Esophagus mucosa (tissue), 1 donor: ENCODE data around the gene CDON. TPM values are rescaled to one million over a fixed set of nuclear protein-coding genes. Genes with fewer than 3 reads are reported as not detected.
"Not testable (repeated sequence)": the region's sequence is repeated elsewhere in the genome, so short reads cannot be mapped to it uniquely, and the experiment has no call there.

Experiments used
- ATAC-seq: fragments of 200-7000 bp; cut with Tn5 transposase; one replicate; pipeline ENCODE4 v1.9.1; 2020
- total RNA-seq: library from RNA; stranded (reverse); gene quantifications from one replicate; pipeline ENCODE4 v1.2.4, GENCODE V29; 2023
- donor health status: DM: yes; HTN: yes; CAD: no.

The CDON gene
- total RNA-seq, 1 donor from 2014 or later = 2.4 TPM

GRCh38 chr11:125990244-125990643 lies 72.4 kb downstream of the CDON start:
- no peak for ATAC-seq

DNA sequence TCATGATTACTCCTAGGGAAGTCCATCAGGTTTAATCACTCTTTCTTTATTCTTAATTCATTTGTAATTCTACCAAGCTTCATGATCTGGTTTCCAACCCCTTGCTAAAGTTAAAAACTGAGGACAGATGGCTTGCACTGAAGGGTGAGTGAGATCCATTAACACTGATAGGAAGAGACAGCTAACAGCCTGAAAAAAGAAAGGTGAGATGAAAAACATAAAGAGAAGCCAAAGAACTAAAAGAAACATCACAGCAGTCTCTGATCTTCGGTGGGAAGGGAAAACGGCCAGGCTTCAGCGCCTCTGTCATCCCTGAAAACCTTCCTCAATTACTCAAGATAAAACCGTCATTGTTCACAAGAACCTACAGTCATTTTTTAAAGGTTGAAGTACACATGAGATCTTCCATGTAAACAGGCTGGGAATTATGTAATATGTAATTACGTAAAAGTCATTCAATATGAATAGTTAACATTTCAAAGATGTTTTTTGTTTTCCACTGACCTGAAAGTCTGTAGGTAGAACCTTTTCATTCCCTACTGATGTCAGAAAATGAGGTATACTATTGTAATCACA lies 75.5 kb downstream of the CDON start:
- no peak for ATAC-seq

GRCh38 chr11:125985956-125986355 lies 76.7 kb downstream of the CDON start:
- not testable (repeated sequence) for ATAC-seq

DNA sequence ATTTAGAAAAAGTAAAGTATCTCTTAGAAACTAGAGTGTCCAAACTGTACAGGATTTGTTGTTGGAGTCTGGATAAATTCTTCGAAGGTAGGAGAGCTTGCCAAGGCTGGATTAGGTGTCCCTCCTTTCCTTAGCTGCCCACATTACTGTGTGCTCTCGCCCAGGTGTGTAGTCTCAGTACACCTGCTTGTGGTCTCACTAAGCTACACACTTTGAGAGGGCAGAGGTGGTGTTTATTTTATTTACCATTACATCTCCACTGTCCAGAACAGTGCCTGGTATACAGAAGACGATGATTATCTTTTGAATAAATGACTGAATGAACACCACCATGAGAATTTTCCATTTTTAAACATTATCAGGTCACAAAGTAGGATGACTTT lies 80.3 kb downstream of the CDON start:
- no peak for ATAC-seq

DNA sequence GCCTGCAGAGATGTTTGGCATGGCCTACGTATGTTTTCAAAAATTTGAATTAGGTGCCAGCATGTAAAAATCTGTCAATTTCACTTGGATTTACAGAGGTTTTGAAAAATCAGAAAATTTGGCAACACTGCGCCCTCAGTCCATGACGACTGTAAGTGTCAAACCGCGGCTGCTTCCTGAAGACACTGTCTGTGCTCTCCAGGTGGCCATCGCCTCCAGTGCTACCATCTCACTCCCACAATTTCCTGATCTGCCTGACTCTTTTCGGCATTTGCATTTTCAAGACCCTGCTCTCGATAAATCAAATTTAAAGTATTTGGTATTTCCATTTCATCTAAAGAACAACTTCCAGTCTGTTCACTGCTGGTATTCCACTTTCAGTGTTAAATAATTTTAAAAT lies 82.2 kb downstream of the CDON start:
- no peak for ATAC-seq

- no peak for ATAC-seq
Observed at GRCh38 chr11:125979511-125979910, 83.2 kb downstream of the CDON start.

DNA sequence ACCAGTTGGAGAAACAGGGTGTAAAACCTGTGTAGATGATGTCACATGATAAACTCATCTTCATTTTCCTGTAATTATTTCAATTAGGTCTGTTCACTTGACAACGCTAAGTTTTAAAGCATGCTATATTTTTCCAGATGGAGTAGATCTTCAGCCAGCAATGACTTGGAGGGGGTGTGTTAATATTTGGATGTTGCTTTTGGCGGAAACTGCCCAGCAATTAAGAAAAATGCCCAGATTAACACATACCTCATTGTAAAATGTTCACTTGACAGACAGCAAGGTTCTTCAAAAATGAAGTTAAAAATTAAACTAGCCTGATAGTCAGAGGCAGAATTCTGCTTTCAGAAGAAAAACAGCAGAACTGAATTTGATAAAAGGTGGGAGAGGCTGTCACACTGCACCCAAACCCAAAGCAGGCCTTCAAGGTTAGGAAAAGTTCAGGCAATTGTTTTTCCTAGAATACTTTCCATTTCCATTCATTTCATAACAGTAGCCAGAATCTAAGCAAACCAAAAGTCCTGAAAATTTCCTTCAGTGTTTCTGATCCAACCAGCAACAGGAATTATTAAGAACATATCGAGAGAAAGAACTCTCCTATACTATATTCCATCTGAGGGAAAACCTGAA lies 83.8 kb downstream of the CDON start:
- no peak for ATAC-seq

DNA sequence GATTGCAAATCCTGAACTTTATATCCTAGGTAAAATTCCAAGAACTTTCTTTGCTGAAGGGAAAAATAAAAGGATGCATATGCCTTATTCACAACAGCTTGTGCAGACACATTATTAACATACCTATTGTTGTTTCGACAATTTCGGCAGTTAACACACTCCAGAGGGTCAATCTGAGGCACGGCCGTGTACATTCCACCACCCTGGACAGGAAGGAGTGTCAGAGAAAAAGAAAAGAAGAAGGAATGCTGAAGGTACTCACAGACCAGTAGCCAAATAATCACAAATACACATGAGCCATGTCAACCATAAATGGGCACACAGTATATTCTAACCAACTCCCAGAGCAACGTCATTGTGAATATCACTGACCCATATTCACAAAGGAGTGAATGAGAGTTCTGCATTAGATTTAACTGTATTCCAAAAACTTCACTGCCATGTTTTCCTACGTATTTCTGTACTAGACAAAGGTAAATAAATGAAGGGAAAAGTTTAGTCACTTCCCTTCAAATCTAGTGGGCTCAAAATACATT lies 84.4 kb downstream of the CDON start:
- ATAC-seq = no peak

GRCh38 chr11:125977333-125977732 lies 85.3 kb downstream of the CDON start:
- ATAC-seq = no peak

DNA sequence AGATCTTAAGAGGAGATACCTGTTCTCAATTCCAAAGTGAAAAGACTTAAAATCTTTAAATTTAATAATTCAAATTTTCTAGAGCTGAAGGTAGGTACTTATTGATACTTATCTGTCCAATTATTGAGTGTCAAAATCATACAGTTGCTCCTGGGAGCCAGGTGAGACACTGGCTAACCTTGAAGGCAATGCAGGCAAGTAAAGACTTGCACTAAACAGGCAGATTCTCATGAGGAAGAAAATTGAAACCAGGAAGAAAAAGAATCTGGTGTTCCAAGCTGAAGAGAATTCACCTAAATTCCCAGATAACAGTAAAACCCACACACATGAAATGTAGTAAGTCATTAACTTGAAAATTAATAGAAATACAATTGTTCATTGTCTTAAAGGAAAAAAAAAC lies 86.5 kb downstream of the CDON start:
- peak; percentile 48 for ATAC-seq

DNA sequence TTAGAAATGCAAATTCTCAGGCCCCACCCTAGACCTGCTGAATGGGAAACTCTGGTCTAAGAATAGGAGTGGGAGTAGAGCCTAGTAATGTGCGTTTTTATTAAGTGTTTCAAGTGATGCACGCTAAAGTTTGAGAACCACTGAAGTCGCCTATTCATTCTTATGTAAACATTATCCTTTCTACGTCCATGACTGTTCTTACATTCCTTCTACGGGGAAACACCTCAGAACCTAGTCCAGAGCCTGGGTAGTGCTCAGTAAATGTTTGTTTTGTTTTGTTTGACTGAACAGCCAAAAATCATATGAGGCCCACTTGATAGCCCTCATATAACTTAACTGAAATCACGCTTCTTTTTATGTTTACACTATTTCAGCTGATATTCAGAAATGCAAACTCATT lies 87.0 kb downstream of the CDON start:
- no peak for ATAC-seq

DNA sequence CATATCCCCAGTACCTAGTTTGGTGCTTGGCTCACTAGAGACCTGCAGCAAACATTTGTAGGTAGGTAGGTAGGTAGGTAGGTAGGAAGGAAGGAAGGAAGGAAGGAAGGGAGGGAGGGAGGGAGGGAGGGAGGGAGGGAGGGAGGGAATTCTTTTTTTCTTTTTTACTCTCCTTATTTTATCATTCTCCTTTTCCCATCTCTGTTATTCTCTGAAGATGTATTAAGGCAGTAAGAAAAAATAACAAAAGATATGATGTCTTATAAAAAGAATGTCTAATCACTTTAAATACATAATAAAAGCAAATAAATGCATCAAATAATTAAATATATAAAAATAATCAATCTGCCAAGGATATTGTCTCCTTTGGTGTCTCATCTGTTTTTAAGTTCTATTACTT lies 88.4 kb downstream of the CDON start:
- no peak for ATAC-seq

DNA sequence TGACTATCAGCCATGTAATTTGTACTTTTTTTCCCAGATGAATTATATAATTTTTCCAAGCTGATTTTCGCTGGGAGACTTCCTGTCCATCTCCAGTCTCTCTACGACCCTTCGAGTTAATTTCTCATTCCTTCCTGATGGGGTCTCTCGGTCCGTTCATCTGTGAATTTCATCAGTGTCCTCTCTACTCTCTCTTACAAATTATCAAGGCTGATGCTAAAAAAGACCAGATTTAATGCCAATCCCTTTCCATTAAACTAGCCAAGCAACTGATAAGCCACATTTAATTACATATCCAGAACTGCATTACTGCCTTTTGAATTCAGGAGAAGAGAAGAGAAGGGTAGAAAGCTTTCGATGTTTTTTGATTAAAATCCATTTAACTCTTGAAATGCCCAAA lies 91.0 kb downstream of the CDON start:
- no peak for ATAC-seq

DNA sequence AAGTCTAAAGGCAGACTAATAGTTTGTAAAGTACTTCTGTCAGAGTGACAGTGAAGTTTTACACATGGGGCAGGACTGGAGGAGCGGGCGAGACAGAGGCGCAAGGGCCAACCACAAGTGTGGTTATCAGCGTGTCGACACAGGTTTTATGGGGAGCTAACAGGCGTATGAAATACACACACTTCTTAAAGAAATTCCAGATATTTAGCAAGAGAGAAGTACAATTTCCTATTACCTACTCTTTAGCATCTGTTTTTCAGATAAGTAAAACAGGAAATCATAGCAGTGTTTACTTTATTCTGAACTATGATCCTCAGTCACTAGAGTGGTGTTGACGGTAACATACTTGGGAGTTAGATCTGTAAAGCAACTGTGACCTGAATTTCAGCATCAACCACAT lies 94.3 kb downstream of the CDON start:
- no peak for ATAC-seq

DNA sequence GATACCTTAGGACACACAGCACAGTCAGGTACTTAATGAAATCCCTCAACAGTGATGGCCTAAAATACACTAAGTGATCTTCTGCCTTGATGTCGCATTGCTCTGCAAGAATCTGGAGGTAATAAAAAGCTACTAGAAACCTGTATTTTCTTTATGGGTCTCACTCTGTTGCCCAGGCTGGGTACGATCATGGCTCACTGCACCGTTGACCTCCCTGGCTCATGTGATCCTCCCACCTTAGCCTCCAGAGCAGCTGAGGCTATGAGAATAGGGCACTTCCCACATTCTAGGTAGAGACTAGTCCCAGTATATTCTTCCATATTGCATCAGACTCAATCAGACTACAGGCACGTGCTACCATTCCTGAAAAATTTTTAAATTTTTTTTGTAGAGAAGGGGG lies 95.2 kb downstream of the CDON start:
- ATAC-seq = no peak

- ATAC-seq = no peak
Observed at GRCh38 chr11:125960771-125961170, 101.9 kb downstream of the CDON start.

DNA sequence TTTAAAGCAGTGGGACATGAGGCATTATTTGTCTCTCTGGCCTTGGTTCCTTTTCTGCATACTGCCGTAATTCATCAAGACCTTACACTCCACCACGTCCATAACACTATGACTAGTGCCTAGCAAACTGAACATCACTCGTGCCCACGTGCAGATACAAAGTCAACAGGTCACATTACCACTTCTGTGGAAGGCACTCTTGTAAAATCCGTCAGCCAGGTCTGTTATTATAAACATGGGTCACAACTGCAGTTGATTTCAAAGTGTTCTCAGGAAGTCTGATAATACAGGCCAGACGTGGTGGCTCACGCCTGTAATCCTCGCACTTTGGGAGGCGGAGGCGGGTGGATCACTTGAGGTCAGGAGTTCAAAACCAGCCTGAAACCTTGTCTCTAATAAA lies 102.7 kb downstream of the CDON start:
- no peak for ATAC-seq

- no peak for ATAC-seq
Observed at GRCh38 chr11:125959511-125959910, 103.2 kb downstream of the CDON start.

DNA sequence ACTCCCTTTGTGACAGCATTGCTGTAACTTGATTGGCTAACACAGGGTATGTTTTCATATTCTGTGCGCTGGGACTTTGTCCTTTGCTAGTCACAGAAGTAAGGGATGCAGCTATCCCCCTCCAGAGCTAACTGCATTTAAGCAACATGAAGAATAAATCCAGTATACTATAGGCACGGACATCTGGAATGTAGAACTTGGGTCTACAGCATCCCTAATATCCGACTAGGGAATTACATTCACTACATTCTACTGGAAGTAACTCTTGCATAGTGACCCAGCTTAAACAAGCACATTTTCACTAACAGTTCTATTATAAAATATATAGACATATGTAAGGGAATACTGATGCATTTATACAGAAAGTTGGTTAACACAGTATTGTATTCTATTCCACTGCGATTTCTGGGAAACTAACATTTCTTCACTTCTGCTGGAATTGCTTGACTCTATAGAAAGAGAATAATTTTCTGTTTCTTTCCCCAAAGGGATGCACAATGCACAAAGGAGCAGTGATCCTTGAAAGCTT lies 103.7 kb downstream of the CDON start:
- ATAC-seq = no peak

DNA sequence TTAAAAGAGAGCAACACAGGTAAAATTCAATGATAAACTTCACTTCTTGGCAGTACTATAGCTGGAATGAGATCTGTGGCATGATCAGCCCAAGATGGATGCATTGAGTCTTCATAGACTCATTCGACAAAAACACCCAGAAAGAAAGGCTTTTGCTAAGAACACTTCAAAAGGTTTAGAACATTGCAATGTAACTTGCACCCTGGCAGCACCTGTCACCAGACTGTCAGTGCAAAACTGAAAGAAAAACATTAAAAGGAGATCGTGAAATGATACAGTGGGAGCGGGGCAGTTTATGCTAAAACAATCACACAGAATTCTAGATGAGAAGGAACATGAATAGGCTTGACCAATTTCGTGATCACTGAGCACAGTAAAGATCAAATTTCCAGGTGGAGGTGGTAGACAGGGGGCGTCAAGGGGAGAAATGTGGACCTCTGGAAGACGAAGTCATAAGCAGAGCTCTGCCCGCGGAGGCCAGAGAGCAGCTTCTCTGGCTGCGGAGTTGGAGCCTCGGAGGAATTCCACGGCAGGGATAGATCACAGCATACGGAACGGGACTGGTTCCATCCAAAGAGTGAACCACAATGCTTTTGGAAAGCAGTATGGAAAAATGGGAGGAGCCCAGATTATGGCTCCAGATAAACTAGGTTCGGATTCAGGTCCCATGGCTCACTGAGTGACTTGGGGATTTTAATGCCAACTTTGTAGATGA lies 104.9 kb downstream of the CDON start:
- no peak for ATAC-seq

- no peak for ATAC-seq
Observed at GRCh38 chr11:125956391-125957134, 106.1 kb downstream of the CDON start.

GRCh38 chr11:125955856-125956255 lies 106.8 kb downstream of the CDON start:
- ATAC-seq = no peak
